GM19452 (cell line): ENCODE results near the gene NCKIPSD.
A peak's percentile ranks its signal among the peaks of the same experiment; 100 is the strongest.
"Not testable (repeated sequence)": the region's sequence is repeated elsewhere in the genome, so short reads cannot be mapped to it uniquely, and the experiment has no call there.

Source experiments
- ATAC-seq: cut with Tn5 transposase; IDR thresholded peaks from one replicate; pipeline ENCODE4 v1.9.1; 2021; ENCODE audit not compliant: unreplicated experiment

Gene NCKIPSD

DNA sequence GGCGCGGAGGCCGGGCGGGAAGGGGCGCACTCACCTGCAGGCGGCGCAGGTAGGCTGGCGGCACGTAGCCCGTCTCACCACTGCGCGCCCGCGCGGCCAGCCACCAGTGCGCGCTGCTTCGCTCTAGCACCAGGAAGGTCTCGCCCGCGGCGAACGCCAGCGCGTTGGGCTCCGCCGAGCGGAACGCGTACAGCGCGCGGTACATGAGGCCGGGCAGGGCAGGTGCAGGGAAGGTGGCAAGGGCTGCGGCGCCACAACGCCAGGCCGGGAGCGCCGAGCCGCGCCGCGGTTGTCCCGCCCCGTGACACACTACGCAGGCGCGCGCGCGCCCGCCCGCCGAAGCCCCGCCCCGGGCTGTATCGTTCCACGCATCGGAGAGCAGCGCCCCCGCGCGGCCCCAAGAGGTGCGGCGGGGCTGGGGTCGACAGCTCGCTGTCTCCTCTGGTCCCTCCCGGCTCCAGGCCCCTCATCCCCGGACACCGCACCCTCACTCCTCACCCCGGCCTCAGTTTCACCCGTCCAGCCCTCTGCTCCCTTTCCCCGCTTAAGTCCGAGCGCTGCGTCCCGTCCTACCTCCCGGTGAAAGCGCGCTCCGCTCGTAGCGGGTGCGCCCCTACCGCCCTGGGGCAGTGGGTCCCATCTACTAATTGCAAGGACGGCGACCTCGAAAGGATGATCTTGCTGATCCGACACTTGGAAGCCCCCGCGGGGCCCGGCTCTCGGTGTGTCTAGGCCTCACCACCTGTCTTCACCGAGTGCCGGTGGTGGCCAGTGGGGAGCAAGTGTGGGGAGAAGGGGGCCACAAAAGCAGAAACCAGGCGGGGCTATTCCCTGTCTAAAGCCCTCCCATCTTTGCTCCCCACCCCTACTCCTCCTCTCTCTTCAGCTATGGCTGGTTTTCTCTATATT is at the start of gene NCKIPSD:
Gene NCKIPSD, minus strand, starts transcription at position 313 of the 909 bp plus-strand sequence. Its CDS starts 108 bp downstream, at position 205.
- peak; percentile 83 for ATAC-seq

DNA sequence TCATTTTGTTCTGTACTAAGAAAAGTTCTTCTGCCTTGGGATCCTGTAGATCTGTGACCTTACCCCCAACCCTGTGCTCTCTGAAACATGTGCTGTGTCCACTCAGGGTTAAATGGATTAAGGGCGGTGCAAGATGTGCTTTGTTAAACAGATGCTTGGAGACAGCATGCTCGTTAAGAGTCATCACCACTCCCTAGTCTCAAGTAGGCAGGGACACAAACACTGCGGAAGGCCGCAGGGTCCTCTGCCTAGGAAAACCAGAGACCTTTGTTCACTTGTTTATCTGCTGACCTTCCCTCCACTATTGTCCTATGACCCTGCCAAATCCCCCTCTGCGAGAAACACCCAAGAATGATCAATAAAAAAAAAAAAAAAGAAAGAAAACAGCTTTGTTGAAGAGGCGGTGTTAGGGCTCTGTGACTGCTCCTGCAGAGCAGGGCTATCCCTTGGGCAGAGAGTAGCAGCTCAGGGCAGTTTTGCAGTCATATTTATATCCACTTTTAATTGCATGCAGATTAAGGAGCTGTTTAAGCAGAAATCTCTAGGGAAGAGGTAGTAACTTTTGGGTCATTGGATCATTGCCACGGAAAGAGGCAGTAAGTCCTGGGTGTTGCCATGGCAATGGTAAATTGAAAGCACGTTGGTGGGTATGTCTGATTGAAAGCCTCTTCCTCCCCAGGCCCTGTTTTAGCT is 49.5 kb upstream of the NCKIPSD start:
- not testable (repeated sequence) for ATAC-seq

DNA sequence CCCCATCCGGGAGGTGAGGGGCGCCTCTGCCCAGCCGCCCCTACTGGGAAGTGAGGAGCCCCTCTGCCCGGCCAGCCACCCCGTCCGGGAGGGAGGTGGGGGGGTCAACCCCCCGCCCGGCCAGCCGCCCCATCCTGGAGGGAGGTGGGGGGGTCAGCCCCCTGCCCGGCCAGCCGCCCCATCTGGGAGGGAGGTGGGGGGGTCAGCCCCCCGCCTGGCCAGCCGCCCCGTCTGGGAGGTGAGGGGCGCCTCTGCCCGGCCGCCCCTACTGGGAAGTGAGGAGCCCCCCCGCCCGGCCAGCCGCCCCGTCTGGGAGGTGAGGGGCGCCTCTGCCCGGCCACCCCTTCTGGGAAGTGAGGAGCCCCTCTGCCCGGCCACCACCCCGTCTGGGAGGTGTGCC is 48.8 kb upstream of the NCKIPSD start:
- not testable (repeated sequence) for ATAC-seq

DNA sequence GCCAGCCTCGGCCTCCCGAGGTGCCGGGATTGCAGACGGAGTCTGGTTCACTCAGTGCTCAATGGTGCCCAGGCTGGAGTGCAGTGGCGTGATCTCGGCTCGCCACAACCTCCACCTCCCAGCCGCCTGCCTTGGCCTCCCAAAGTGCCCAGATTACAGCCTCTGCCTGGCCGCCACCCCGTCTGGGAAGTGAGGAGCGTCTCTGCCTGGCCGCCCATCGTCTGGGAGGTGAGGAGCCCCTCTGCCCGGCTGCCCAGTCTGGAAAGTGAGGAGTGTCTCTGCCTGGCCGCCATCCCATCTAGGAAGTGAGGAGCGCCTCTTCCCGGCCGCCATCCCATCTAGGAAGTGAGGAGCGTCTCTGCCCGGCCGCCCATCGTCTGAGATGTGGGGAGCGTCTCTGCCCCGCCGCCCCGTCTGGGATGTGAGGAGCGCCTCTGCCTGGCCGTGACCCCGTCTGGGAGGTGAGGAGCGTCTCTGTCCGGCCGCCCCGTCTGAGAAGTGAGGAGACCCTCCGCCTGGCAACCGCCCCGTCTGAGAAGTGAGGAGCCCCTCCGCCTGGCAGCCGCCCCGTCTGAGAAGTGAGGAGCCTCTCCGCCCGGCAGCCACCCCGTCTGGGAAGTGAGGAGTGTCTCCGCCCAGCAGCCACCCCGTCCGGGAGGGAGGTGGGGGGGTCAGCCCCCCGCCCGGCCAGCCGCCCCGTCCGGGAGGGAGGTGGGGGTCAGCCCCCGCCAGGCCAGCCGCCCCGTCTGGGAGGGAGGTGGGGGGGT is 48.2 kb upstream of the NCKIPSD start:
- ATAC-seq, result not testable (repeated sequence)

DNA sequence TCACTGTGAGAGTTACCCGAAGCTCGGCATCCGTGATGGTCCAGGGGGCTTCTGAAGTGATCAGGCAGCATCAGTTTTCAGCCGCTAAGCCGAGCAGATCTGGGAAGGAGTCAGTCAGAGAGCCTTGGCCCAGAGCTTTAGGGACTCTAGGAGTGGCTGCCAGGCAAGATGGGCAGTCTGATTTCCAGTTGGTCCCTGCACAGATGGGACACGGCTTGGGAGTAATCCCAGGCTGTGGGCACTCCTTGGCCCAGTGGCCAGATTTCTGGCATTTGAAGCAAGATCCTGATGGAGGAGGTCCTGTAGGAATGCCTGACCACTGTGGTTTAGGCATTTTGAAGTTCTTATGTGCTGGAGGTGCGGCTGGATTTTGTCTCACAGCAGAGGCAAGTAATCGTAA is 41.8 kb upstream of the NCKIPSD start:
- no peak for ATAC-seq

DNA sequence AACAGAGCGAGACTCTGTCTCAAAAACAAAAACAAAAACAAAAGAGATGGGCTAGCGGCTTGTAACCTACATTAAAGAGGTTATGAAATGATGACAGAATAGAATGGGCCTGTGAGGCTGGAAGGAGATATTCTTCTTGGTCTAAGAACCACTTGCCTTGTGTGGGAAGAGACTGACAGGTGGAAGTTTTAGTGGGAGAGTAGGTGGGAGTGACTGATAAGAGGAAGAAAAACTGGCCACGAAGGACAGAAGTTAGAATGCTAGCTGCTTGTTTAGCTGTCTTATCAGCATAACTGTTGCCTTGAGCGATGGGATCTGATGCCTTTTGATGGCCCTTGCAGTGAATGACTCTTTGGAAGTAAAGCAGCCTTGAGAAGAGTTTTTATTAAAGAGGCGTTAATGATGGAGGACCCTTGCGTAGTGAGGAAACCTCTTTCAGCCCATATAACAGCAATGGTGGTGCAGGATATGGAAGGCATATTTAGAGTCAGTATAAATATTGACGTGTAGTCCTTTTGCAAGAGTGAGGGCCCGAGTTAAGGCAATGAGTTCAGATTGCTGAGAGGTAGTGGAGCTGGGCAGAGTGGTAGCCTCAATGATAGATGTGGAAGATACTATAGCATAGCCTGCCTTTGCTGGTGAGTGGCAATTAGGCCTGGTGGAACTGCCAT is 39.6 kb upstream of the NCKIPSD start:
- not testable (repeated sequence) for ATAC-seq

DNA sequence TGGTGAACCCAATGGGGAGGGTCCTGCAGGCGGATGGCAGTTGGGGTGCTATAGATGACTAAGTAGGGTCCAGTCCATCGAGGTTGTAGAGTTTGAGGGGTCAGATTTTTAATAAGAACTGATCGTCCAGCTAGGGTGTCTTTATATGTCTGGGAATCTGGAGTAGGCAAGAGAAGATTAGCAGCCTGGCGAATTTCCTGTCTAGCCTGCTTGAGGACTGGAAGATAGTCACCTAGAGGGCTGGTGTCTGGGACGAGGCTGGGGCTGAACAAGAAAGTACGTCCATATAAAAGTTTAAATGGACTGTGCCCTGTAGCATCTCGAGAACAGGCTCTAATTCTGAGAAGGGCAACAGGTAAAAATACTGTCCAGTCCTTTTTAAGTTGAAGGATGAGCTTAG is 38.0 kb upstream of the NCKIPSD start:
- ATAC-seq, result no peak

DNA sequence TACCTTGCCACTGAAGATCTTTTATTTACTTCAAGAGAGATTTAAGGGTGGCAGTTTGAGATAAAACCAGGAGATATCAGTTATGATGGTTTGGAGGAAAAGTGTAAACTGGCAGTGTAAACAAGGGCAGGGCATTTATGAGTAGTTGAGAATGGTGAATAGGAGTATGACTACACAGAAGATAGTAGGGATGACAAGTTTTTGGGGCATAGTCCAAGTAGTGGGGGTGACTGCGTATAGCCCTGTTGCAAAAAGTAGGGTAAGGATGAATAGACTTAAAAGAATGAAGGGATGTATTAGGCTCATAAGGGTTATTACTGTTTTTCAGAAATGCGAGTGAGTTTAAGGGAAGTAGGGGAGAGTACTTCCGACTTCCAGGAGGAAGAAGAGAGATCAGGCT is 37.6 kb upstream of the NCKIPSD start:
- not testable (repeated sequence) for ATAC-seq

DNA sequence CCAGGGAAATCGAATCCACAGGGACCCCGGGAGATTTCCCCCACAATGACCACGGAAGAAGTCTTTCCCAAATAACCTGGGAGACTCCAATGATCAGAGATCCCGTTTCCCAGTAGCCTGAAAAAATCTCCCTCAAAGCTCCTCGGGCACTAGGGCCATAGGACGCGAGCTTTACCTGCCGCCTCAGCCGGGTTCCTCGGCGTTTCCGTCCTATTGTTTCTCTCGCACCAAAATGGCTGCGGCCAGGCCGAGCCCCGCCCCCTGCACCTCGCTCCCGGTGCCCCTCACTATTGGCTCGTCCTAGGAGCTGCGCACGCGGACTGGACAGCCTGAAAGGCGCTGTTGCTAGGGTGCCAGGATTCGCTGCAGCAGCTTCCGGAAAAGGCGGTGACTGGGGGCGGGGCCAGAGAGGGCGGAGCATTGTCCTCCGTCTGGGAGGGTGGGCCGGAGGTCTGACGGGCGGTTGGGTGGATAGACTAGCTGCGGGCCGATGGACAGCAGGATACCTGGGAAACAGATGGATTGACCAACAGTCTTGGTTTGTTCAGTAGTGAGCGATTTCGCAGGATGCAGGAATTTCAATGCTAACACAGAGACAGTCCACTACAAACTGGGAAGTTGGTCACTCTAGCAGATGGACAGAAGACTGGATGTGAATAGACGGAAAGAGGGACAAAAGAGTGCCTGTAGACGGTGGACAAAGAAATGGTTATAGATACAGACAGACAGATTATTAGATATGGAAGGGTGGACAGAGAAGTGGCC is 31.4 kb upstream of the NCKIPSD start, which contains the start of gene IP6K2:
Gene IP6K2, minus strand, starts transcription at position 240 of the 765 bp plus-strand sequence. CDS start 21,930 bp downstream, outside the sequence.
- ATAC-seq, result peak; percentile 97

DNA sequence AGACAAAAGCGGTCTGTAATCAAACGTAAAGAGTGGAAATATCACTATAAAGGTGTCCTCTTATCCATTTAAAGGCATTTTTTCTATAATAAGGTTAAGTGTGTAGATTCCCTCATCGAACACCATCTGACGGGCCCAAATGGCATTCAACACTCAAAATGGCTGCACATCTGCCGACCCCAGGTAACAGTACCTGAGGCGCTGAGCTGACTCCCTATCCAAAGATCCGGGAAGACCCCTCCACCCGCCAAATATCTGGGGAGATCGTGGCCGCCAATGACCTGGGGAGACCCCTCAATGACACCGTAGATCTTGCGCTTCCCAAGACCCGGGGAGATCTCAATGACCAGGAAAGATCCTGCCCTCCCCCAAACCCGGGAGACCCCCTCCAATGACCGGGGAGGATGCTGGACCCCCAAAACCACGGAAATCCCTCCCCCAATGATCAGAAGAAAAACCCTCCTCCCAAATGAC is 30.8 kb upstream of the NCKIPSD start:
- ATAC-seq, result no peak

DNA sequence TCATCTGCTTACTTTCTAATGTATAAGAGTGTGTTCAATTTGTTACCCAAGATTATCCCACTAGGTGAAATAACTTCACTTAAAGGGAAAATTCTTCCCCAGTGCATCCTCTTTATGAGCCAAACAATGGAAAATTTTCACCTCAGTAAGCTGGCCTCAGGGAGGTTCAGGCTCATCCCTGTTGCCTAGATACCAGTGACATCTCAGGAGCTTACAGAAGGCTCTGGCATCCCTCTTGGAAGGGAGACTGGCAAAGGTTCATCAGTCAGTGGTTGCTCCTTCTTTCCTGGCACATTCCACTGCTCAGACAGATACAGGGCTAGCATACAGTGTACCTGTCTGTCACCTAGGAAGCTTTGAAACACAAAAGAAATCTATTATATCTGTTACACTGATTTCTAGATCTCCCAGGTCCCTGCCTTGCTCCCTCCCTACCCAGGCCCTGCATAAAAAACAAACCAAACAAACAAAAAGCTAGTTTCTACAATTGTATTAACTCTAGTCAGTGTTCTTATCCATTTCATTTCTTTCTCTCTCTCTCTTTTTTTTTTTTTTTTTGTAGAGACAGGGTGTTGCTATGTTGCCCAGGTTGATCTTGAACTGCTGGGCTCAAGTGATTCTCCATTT is 29.6 kb upstream of the NCKIPSD start:
- no peak for ATAC-seq

DNA sequence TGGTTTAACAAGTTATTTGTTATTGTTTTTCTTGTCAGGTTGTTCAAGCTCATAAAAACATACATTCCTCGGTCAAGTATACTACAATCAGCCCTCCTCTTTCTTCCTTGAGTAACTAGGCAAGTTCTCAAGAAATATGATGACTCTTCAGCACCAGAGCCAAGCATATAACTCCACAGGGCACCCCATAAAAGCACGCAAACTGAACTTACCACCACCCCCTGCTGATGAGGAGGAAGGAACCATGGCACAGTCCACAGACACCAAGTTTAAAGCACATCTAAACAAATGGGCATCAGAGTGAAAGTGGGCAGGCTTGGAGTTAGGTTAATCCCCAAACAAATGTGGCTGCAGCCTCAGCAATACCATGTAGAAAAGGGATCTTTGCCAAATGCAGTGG is 26.0 kb upstream of the NCKIPSD start:
- no peak for ATAC-seq

DNA sequence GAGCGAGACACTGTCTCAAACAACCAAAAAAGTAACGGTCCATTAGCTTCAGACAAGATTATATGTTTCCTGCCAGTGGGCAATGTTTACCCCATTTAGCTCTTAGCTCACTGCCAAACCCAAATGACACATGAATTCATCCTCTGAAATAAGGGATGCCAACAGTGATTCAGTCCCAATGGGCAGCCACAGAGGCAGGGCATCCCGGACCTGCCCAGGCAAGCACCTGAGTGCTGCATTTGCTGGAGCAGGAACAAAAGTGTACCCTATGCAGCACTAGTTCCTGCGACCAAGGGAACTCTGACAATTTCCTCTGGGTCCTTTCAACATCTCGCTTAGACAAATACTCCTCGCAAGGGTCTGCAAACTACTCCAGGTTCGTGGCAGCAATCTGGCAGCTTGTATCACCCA is 23.3 kb upstream of the NCKIPSD start:
- ATAC-seq, result no peak

DNA sequence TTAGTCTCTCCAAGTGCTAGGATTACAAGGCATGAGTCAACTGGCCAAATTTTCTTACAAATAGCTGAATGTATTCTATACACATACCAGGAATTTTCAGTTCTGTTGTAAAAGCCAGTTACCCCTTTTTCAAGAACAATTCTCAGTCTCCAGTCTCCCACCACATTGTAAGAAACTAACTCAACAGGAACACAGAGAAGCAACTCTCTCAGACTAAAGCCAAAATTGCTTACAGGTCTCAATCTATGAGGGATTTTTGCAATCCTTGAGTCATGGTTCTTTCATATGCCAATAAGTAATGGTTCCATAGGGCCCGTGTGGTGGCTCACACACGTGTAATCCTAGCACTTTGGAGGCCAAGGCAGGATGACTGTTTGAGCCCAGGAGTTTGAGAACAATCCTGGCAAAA is 22.8 kb upstream of the NCKIPSD start:
- no peak for ATAC-seq

DNA sequence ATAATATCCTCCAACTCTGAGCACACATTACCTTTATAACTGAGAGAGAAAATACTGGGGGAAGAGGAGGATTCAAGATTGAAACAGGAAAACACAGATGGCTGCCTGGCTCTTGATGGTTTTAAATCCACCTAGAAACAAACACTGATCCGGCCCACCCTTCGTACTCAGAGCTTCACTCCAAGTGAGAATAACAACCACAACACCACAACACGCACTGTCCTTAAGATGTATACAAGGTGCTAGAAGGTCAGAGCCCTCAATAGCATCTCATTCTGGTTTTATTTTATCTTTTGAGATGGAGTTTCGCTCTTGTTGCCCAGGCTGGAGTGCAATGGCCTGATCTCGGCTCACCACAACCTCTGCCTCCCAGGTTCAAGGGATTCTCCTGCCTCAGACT is 21.4 kb upstream of the NCKIPSD start:
- ATAC-seq, result no peak

DNA sequence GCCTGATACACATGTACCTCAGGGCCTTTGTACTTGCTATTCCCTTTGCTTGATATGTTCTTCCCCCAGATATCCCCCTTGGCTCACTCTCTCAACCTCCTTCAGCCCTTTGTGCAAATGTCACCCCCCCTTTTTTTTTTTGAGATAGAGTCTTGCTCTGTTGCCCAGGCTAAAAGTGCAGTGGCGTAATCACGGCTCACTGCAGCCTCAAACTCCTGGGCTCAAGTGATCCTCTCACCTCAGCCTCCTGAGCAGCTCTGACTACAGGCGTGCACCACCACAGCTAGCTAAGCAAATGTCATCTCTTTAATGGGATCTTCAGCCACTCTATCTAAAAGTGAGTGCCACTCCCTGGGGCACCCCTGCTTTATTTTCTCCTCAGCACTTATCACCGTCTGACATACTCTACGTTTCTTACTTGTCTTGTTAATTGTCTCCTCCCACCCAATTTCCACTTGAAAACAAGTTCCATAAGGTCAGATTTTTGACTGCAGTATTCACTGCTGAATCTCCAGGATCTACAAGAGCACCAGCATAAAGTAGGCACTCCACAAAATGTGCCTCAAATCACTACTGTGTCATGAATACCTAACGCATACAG is 16.7 kb upstream of the NCKIPSD start:
- ATAC-seq, result no peak

DNA sequence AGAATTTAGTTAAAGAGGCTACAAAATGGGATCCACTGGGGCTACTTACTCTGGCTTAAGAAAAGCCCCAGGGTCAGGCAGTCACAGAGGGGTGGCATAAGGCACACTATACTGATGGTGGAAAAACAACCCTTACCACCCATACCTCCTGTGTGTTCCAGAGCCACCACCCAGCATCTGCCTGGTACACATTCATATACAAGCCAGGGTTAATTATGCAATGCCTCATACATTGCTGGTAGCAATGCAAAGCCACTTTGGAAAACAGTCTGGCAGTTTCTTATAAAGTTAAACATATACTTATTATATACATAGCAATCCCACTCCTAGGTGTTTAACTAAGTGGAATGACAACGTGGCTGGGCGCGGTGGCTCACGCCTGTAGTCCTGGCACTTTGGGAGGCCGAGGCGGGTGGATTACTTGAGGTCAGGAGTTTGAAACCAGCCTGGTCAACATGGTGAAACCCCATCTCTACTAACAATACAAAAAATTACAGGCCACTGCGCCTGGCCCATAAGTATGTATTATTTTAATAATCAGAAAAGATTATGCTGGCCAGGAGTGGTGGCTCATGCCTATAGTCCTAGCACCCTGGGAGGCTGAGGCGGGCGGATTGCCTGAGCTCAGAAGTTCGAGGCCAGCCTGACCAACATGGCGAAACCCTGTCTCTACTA is 15.2 kb upstream of the NCKIPSD start:
- ATAC-seq, result no peak

DNA sequence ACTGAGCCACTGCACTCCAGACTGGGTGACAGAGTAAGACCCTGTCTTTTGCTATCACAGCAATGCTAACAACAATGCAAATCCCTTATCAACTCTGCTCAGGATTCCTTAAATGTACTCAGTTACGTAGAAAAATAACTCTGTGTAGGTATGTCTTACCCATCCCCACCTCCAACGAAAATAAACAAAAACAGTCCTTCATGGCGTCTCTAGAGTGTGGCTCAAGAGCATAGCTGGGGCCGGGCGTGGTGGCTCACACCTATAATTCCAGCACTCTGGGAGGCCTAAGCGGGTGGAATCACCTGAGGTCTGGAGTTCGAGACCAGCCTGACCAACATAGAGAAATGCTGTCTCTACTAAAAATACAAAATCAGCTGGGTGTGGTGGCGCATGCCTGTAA is 13.2 kb upstream of the NCKIPSD start:
- ATAC-seq, result no peak
